Heart left ventricle (tissue), 16 donors: ENCODE measurements around the gene OR2V1. TPM values are rescaled to one million over a fixed set of nuclear protein-coding genes. Genes with fewer than 3 reads are reported as not detected.

ENCODE experiments used
- ATAC-seq, 4 donors: fragments of 200-7000 bp; cut with Tn5 transposase; one replicate each; pipeline ENCODE4 v1.9.1; 2020 to 2022; ENCODE audit warnings: moderate library complexity in 4 of 4, mild to moderate bottlenecking in 3 of 4, moderate number of reproducible peaks in 1 of 4
- DNase-seq, 5 donors: peaks; one replicate each; pipeline ENCODE4 v3.0.0-alpha.2; 2020
- H3K27ac ChIP-seq, 12 donors: fragments of 200-600 bp; sonication (generic) in 4 of 12; one replicate each; pipeline versions ENCODE4 v1.5.0 to v1.8.0; 2016 to 2022; ENCODE audit warnings: mild to moderate bottlenecking in 2 of 12
- H3K27me3 ChIP-seq, 9 donors: fragments of 200-600 bp; sonication (generic) in 2 of 9; one replicate each; pipeline versions ENCODE4 v1.5.1 to v1.8.0; 2016 to 2022; ENCODE audit warnings: mild to moderate bottlenecking in 3 of 9
- H3K36me3 ChIP-seq, 9 donors: fragments of 200-600 bp; sonication (generic) in 2 of 9; one replicate each; pipeline versions ENCODE4 v1.5.0 to v1.8.0; 2018 to 2022; ENCODE audit warnings: mild to moderate bottlenecking in 2 of 9
- H3K4me1 ChIP-seq, 12 donors: fragments of 200-600 bp; sonication (generic) in 4 of 12; one replicate each; pipeline versions ENCODE4 v1.5.0 to v1.8.0; 2016 to 2022; ENCODE audit warnings: mild to moderate bottlenecking in 3 of 12
- H3K4me3 ChIP-seq, 12 donors: fragments of 200-600 bp; sonication (generic) in 4 of 12; one replicate each; pipeline versions ENCODE4 v1.5.0 to v1.8.0; 2017 to 2022; ENCODE audit warnings: mild to moderate bottlenecking in 9 of 12, moderate library complexity in 4 of 12
- H3K9me3 ChIP-seq, 12 donors: fragments of 200-600 bp; sonication (generic) in 4 of 12; one replicate each; pipeline versions ENCODE4 v1.5.0 to v1.8.0; 2016 to 2022; ENCODE audit warnings: mild to moderate bottlenecking in 1 of 12
- CTCF ChIP-seq, 12 donors: fragments of 200-600 bp; sonication (generic) in 4 of 12; IDR thresholded peaks; one replicate each; pipeline versions ENCODE4 v1.5.0 to v1.8.0; 2018 to 2022; ENCODE audit warnings: antibody characterized with exemption in 12 of 12, mild to moderate bottlenecking in 5 of 12
- POLR2A ChIP-seq, 2 donors: fragments of 450-650 bp; IDR thresholded peaks; one replicate each; pipeline ENCODE4 v1.6.1; 2017; ENCODE audit warnings: antibody characterized with exemption in 2 of 2, mild to moderate bottlenecking in 2 of 2, moderate library complexity in 2 of 2
- whole genome bisulfite sequencing, 4 donors: extraction: QIAGEN DNeasy Blood & Tissue Kit in 2 of 4; methylation state at CpG; one replicate each; pipeline versions ENCODE4 v1.1.5 to v1.1.7; 2013 to 2018; 5-methylcytosine and 5-hydroxymethylcytosine counted together
- intact Hi-C, 10 donors: fragments of 100-400 bp; cut with DNase I; formaldehyde crosslinking; loops; one replicate each; pipeline versions ENCODE4 v1.11.1 to v1.14.2; 2022
- polyA plus RNA-seq, 2 donors: library from polyadenylated mRNA; stranded (reverse); fragments of 200-250 nt; gene quantifications; one replicate each; pipeline ENCODE4 v1.2.3, GENCODE V29; 2013
- total RNA-seq, 9 donors: library from RNA; depleted of rRNA in 2 of 9; stranded (reverse); fragments of >200 nt in 2 of 9; fragmentation: NEBNext Ultra II Directional in 3 of 9; extraction: Animal tissue kit (Norgen Biotek cat#: 25700) in 3 of 9; gene quantifications; one replicate each; pipeline versions ENCODE4 v1.1.0 to v1.2.4, GENCODE V29; 2016 to 2023
- donor health status: ischemic (EF 13 %, LVEDD 7.1; RV severe dilation, severe dysfunction).
- donor health status: healthy with polysubstance abuse.
- donor health status: DM: no; HTN: yes; CAD: no.
- donor health status: DM: no; HTN: no; CAD: no.
- donor health status: ischemic (EF 25% LVEDD 6.9; RV normal size, moderate dysfunction).
- donor health status: ischemic (EF 25% LVEDD 5.7; RV mildly dilated, moderate dysfunction).
- donor health status: healthy.
- donor health status: DM: yes; HTN: yes; CAD: no.
- donor health status: ischemic (EF 35%, LVEDD 5.7; RV mildly dilated, moderate dysfunction).
- donor health status: nonischemic (EF 11% LVEDD 7.7; RV severe dilation, severe dysfunction).
- donor health status: DM: yes; HTN: yes; CAD: no.
- donor health status: PGD.
- donor health status: ischemic (EF 29% LVEDD 5.4; RV normal size, mild dysfunction).
- donor health status: nonischemic (EF 23%, LVEDD 6.1; RV moderate dilation, normal function).

The OR2V1 gene
- total and polyA plus RNA-seq, 11 donors, result not detected

GRCh38 chr5:181152406-181152805 lies 21.4 kb upstream of the OR2V1 start:
- no peak for TF ChIP-seq CTCF (IDR thresholded peaks at IDR 0.05)
- TF ChIP-seq POLR2A (IDR thresholded peaks at IDR 0.05), result no peak
- DNase-seq (no peak), ATAC-seq (no peak)
- intact Hi-C loops, result loop anchor here in 7 of 10 donors (10.0 kb wide), 4 partner anchors 98 to 368 kb away; partner anchors contain the start of gene ZFP62 (in 4 of the 7)
- Histone ChIP-seq H3K27ac (no peak overlapping the region), H3K27me3 (peaks cover 0 to 39% (median 12%) of the 10 kb centered on the region in 9 donors), H3K36me3 (no peaks in the 10 kb centered on the region), H3K4me1 (peaks cover 0 to 5% (median 0%) of the 10 kb centered on the region in 12 donors), H3K4me3 (no peak overlapping the region), H3K9me3 (no peaks in the 10 kb centered on the region)
- 58 to 66% (median 63%) methylated on average over 7 to 9 of the region's 9 CpGs for WGBS, 4 donors

GRCh38 chr5:181151146-181151545 lies 20.2 kb upstream of the OR2V1 start:
- no peaks in the 10 kb centered on the region for H3K9me3 ChIP-seq
- DNase-seq (no peak), ATAC-seq (peak in 1 of 4 donors; percentile 36)
- peaks cover 0 to 41% (median 6%) of the 10 kb centered on the region in 9 donors for H3K27me3 ChIP-seq
- TF ChIP-seq CTCF (IDR thresholded peaks at IDR 0.05), result peak in 1 of 12 donors; percentile 6
- no peak for TF ChIP-seq POLR2A (IDR thresholded peaks at IDR 0.05)
- 20 to 37% (median 25%) methylated on average over 9 of the region's 9 CpGs for WGBS, 4 donors
- intact Hi-C loops, result loop anchor here in 7 of 10 donors (10.0 kb wide), 4 partner anchors 96 to 366 kb away; partner anchors contain the start of gene ZFP62 (in 4 of the 7)
- H3K36me3 ChIP-seq, result no peaks in the 10 kb centered on the region
- H3K27ac ChIP-seq, result no peak overlapping the region
- H3K4me1 ChIP-seq, result peaks cover 0 to 5% (median 0%) of the 10 kb centered on the region in 12 donors
- H3K4me3 ChIP-seq, result no peak overlapping the region

GRCh38 chr5:181149806-181150733 lies 19.1 kb upstream of the OR2V1 start:
- H3K27me3 ChIP-seq, result peaks cover 0 to 41% (median 6%) of the 10 kb centered on the region in 9 donors

More at GRCh38 chr5:181149806-181150733, 19.1 kb upstream of the OR2V1 start:
- Histone ChIP-seq H3K9me3 (peaks cover 0 to 3% (median 0%) of the 10 kb centered on the region in 12 donors), H3K27ac (no peak overlapping the region), H3K36me3 (no peaks in the 10 kb centered on the region), H3K4me1 (peaks cover 0 to 5% (median 0%) of the 10 kb centered on the region in 12 donors), H3K4me3 (no peak overlapping the region)
- intact Hi-C loops, result loop anchor here in 7 of 10 donors (10.0 kb wide), 4 partner anchors 95 to 365 kb away; partner anchors contain the start of gene ZFP62 (in 4 of the 7)
- 74 to 82% (median 76%) methylated on average over 11 to 14 of the region's 14 CpGs for WGBS, 4 donors
- DNase-seq (no peak), ATAC-seq (no peak)
- TF ChIP-seq POLR2A (IDR thresholded peaks at IDR 0.05) (no peak), CTCF (IDR thresholded peaks at IDR 0.05) (no peak)
